SK-N-SH (cell line): ENCODE data around the gene NHP2. TPM values are rescaled to one million over a fixed set of nuclear protein-coding genes. Genes with fewer than 3 reads are reported as not detected.

ENCODE experiments used
- CTCF ChIA-PET: fragments of 300-600, 350-600 bp; formaldehyde crosslinking; extraction: SDS; loops from one replicate; lab custom pipeline; 2021; lab: Yijun Ruan, JAX
- POLR2A ChIA-PET: fragments of 350-600 bp; sonication (Branson Sonifier 250); formaldehyde crosslinking; extraction: SDS; loops from one replicate; lab custom pipeline; 2020; ENCODE audit warnings: antibody characterized with exemption, inconsistent platforms; lab: Yijun Ruan, JAX
- DNase-seq: peaks from one replicate; pipeline ENCODE4 v3.0.0; 2012
- H2AFZ ChIP-seq: fragments of 200-600 bp; sonication (generic); 2 replicates; pipeline ENCODE4 v1.8.1; 2016; ENCODE audit warnings: antibody characterized with exemption, mild to moderate bottlenecking, low read depth
- H3F3A ChIP-seq: fragments of 200-600 bp; sonication (generic); replicated peaks from 2 replicates; pipeline ENCODE3; 2016; ENCODE audit warnings: antibody characterized with exemption, mild to moderate bottlenecking; ENCODE audit not compliant: insufficient read depth
- H3K27ac ChIP-seq, 2 experiments: fragments of 200-500 bp in 1 of 2; fragments of 200-600 bp in 1 of 2; sonication (Bioruptor generic) in 1 of 2; sonication (generic), shearing (Covaris generic) in 1 of 2; 2 replicates each; pipeline versions ENCODE4 v1.5.1 to v1.6.1; 2014 to 2016; ENCODE audit warnings: low read depth in 2 of 2, inconsistent platforms in 1 of 2, low read length in 1 of 2, mild to moderate bottlenecking in 1 of 2, mixed read lengths in 1 of 2
- H3K27me3 ChIP-seq: fragments of 200-600 bp; sonication (generic), shearing (Covaris generic); 2 replicates; pipeline ENCODE4 v1.6.1; 2016; ENCODE audit warnings: mixed run types; ENCODE audit not compliant: insufficient read depth
- H3K36me3 ChIP-seq, 2 experiments: fragments of 200-500 bp in 1 of 2; fragments of 200-600 bp in 1 of 2; sonication (Bioruptor generic) in 1 of 2; sonication (generic) in 1 of 2; replicated peaks in 1 of 2; 2 replicates each; pipeline versions ENCODE3 to v1.5.1; 2014 to 2016; ENCODE audit warnings: low read length in 1 of 2, mild to moderate bottlenecking in 1 of 2; ENCODE audit not compliant: insufficient read depth in 2 of 2, control insufficient read depth in 1 of 2
- H3K4me1 ChIP-seq, 2 experiments: fragments of 200-500 bp in 1 of 2; fragments of 200-600 bp in 1 of 2; sonication (Bioruptor generic) in 1 of 2; sonication (generic), shearing (Covaris generic) in 1 of 2; 2 replicates each; pipeline versions ENCODE4 v1.5.1 to v1.6.1; 2014 to 2016; ENCODE audit warnings: low read depth in 1 of 2, low read length in 1 of 2, mixed run types in 1 of 2; ENCODE audit not compliant: insufficient read depth in 2 of 2, control insufficient read depth in 1 of 2
- H3K4me2 ChIP-seq: fragments of 200-600 bp; sonication (generic), shearing (Covaris generic); 2 replicates; pipeline ENCODE4 v1.6.1; 2017; ENCODE audit warnings: mixed run types
- H3K4me3 ChIP-seq, 2 experiments: fragments of 200-500 bp in 1 of 2; fragments of 200-600 bp in 1 of 2; sonication (Bioruptor generic) in 1 of 2; sonication (generic), shearing (Covaris generic) in 1 of 2; 2 replicates each; pipeline versions ENCODE4 v1.5.1 to v1.8.1; 2014 to 2016; ENCODE audit warnings: low read depth in 2 of 2, inconsistent platforms in 1 of 2, low read length in 1 of 2, mild to moderate bottlenecking in 1 of 2, mixed read lengths in 1 of 2, moderate library complexity in 1 of 2
- H3K79me2 ChIP-seq: fragments of 200-600 bp; sonication (generic); 2 replicates; pipeline ENCODE4 v1.8.1; 2017; ENCODE audit warnings: mild to moderate bottlenecking; ENCODE audit not compliant: insufficient read depth
- H3K9ac ChIP-seq: fragments of 200-600 bp; sonication (generic); 2 replicates; pipeline ENCODE4 v1.6.1; 2017; ENCODE audit warnings: mixed run types
- H3K9me2 ChIP-seq: fragments of 200-600 bp; sonication (generic); 2 replicates; pipeline ENCODE4 v1.6.1; 2017; ENCODE audit warnings: mixed run types
- H3K9me3 ChIP-seq: fragments of 200-600 bp; sonication (generic); 2 replicates; pipeline ENCODE4 v1.6.1; 2017; ENCODE audit warnings: mixed run types, mild to moderate bottlenecking, moderate library complexity
- H4K20me1 ChIP-seq: fragments of 200-600 bp; sonication (generic); 2 replicates; pipeline ENCODE4 v1.6.1; 2017; ENCODE audit warnings: mild to moderate bottlenecking, mixed run types; ENCODE audit not compliant: insufficient read depth
- CHD2 ChIP-seq: fragments of 150-350 bp; IDR thresholded peaks from 2 replicates; pipeline ENCODE4 v1.6.1; 2018; ENCODE audit warnings: low read length; ENCODE audit not compliant: partially characterized antibody
- ELF1 ChIP-seq: IDR thresholded peaks from 2 replicates; pipeline ENCODE4 v1.4.0; 2012
- EP300 ChIP-seq, 2 experiments: IDR thresholded peaks; 2 replicates each; pipeline versions ENCODE4 v1.4.0 to v1.6.1; 2012; ENCODE audit warnings: borderline replicate concordance in 1 of 2, low read depth in 1 of 2, low read length in 1 of 2
- EZH2phosphoT487 ChIP-seq: fragments of 200-600 bp; sonication (generic); IDR thresholded peaks from 2 replicates; pipeline ENCODE4 v1.6.1; 2017; ENCODE audit warnings: low read depth, mixed run types, mild to moderate bottlenecking, antibody characterized with exemption, moderate library complexity, borderline replicate concordance
- FOXM1 ChIP-seq: IDR thresholded peaks from 2 replicates; pipeline ENCODE4 v1.4.0; 2012; ENCODE audit warnings: low read depth, mild to moderate bottlenecking
- GATA2 ChIP-seq: sonication (generic); formaldehyde crosslinking; IDR thresholded peaks from 2 replicates; pipeline ENCODE4 v1.5.0; 2020; ENCODE audit warnings: mild to moderate bottlenecking, missing genetic modification reagents
- JUND ChIP-seq: IDR thresholded peaks from 2 replicates; pipeline ENCODE4 v1.4.0; 2012
- MXI1 ChIP-seq: IDR thresholded peaks from 2 replicates; pipeline ENCODE4 v1.6.1; 2012; ENCODE audit warnings: mild to moderate bottlenecking, low read depth, low read length, improper control_type of control experiment
- NRF1 ChIP-seq: IDR thresholded peaks from 2 replicates; pipeline ENCODE4 v1.6.1; 2012; ENCODE audit warnings: low read depth, mild to moderate bottlenecking, low read length
- POLR2AphosphoS5 ChIP-seq: IDR thresholded peaks from 2 replicates; pipeline ENCODE4 v1.6.1; 2012; ENCODE audit warnings: low read depth, low read length
- RFX5 ChIP-seq: IDR thresholded peaks from 2 replicates; pipeline ENCODE4 v1.6.1; 2012; ENCODE audit warnings: mild to moderate bottlenecking, improper control_type of control experiment, low read length
- RXRA ChIP-seq: IDR thresholded peaks from 2 replicates; pipeline ENCODE4 v1.4.0; 2012; ENCODE audit warnings: low read depth, mild to moderate bottlenecking, borderline replicate concordance
- TCF12 ChIP-seq: IDR thresholded peaks from 2 replicates; pipeline ENCODE4 v1.4.0; 2012
- YY1 ChIP-seq: IDR thresholded peaks from 2 replicates; pipeline ENCODE4 v1.4.0; 2012; ENCODE audit warnings: low read depth, mild to moderate bottlenecking
- WGBS: methylation state at CpG from one replicate; pipeline ENCODE4 v1.1.6; 2017; ENCODE audit warnings: low lambda C conversion rate; 5-methylcytosine and 5-hydroxymethylcytosine counted together
- polyA plus RNA-seq, 3 experiments: library from polyadenylated mRNA; depleted of rRNA; stranded (reverse); fragments of >200 nt; gene quantifications; 2 replicates each; pipeline ENCODE4 v1.2.3, GENCODE V29; 2012
- TF ChIP-seq, protein P1 (sequence below): fragments of 150-350 bp; IDR thresholded peaks from 2 replicates; pipeline ENCODE4 v1.6.1; 2016; ENCODE audit warnings: mild to moderate bottlenecking, low read depth, low read length
- TF ChIP-seq, protein P2 (sequence below): IDR thresholded peaks from 2 replicates; pipeline ENCODE4 v1.4.0; 2012; ENCODE audit warnings: low read depth
- TF ChIP-seq, protein P3 (sequence below): fragments of 150-350 bp; IDR thresholded peaks from 2 replicates; pipeline ENCODE4 v1.6.1; 2017; ENCODE audit warnings: antibody characterized with exemption, low read length, low read depth, borderline replicate concordance
- TF ChIP-seq, protein P4 (sequence below): IDR thresholded peaks from 2 replicates; pipeline ENCODE4; 2012

Gene NHP2
- polyA plus RNA-seq, 1 of the 3 experiments (the other 2 are of a cell fraction), result 455 TPM

DNA sequence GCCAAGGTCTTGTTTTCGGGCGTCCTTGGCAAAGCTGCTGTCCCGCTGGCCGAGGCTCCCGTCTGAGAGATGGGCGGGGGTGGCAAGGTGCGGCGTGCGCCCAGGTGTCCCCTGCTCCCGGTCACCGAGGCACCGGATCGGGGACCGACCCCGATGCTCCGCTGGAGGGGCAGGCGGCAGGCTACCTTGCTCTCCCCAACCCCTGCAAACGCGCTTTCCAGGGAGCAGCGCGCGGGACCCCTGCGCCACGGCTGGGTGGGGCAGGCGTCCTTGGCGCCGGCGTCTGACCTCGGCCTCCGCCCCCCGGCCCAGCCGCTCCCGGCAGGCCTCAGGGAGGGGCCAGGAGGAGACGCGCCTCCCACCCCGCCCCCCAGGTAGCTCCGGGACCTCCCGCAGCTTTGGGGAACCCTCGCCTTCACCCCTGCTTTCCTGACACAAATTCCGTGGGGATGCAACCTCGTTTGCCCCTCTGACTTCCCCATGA lies 39.8 kb downstream of the NHP2 start:
- peak overlapping the region; percentile 56; the same call in 1 of the 2 replicates for H2AFZ ChIP-seq
- H3F3A ChIP-seq, result no peaks in the 10 kb centered on the region
- H3K27ac ChIP-seq, result no peak overlapping the region
- H3K9ac ChIP-seq, result no peak overlapping the region
- DNase-seq, result peak; percentile 49
- ChIA-PET CTCF (interaction anchor here (0.9 to 5.5 kb wide), 5 partner anchors 9 to 49 kb away, joined by 3 to 21 read pairs (median 4); no protein-coding TSS in a partner anchor), POLR2A (interaction anchor here (0.9 kb wide), 1 partner anchor 17 kb away, joined by 3 read pairs; the partner anchor contains the start of gene RMND5B)
- H3K9me2 ChIP-seq, result no peaks in the 10 kb centered on the region
- no peaks in the 10 kb centered on the region for H3K9me3 ChIP-seq
- TF ChIP-seq TCF12 (no peak), RXRA (no peak), POLR2AphosphoS5 (no peak), ELF1 (no peak), MXI1 (no peak), EZH2phosphoT487 (no peak), CHD2 (no peak), RFX5 (no peak), FOXM1 (no peak)
- TF ChIP-seq, protein P1, sequence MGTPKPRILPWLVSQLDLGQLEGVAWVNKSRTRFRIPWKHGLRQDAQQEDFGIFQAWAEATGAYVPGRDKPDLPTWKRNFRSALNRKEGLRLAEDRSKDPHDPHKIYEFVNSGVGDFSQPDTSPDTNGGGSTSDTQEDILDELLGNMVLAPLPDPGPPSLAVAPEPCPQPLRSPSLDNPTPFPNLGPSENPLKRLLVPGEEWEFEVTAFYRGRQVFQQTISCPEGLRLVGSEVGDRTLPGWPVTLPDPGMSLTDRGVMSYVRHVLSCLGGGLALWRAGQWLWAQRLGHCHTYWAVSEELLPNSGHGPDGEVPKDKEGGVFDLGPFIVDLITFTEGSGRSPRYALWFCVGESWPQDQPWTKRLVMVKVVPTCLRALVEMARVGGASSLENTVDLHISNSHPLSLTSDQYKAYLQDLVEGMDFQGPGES, result no peak
- TF ChIP-seq, protein P2, sequence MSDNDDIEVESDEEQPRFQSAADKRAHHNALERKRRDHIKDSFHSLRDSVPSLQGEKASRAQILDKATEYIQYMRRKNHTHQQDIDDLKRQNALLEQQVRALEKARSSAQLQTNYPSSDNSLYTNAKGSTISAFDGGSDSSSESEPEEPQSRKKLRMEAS, result no peak
- TF ChIP-seq, protein P3, sequence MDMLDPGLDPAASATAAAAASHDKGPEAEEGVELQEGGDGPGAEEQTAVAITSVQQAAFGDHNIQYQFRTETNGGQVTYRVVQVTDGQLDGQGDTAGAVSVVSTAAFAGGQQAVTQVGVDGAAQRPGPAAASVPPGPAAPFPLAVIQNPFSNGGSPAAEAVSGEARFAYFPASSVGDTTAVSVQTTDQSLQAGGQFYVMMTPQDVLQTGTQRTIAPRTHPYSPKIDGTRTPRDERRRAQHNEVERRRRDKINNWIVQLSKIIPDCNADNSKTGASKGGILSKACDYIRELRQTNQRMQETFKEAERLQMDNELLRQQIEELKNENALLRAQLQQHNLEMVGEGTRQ, result no peak
- H3K4me2 ChIP-seq, result peak overlapping the region; percentile 62; the same call in 1 of the 2 replicates
- 26% methylated on average over 4 of the region's 41 CpGs for WGBS
- H3K79me2 ChIP-seq, result no peaks in the 10 kb centered on the region
- H3K4me3 ChIP-seq, result peak overlapping the region; percentile 12 to 44; a peak in 2 of 4 replicates
- H3K4me1 ChIP-seq, result peaks cover 0 to 19% of the 10 kb centered on the region in 2 experiments; a peak in 1 of 4 replicates
- H3K27me3 ChIP-seq, result no peaks in the 10 kb centered on the region; the same call in 1 of the 2 replicates
- H3K36me3 ChIP-seq, result no peaks in the 10 kb centered on the region
- H4K20me1 ChIP-seq, result no peaks in the 10 kb centered on the region

DNA sequence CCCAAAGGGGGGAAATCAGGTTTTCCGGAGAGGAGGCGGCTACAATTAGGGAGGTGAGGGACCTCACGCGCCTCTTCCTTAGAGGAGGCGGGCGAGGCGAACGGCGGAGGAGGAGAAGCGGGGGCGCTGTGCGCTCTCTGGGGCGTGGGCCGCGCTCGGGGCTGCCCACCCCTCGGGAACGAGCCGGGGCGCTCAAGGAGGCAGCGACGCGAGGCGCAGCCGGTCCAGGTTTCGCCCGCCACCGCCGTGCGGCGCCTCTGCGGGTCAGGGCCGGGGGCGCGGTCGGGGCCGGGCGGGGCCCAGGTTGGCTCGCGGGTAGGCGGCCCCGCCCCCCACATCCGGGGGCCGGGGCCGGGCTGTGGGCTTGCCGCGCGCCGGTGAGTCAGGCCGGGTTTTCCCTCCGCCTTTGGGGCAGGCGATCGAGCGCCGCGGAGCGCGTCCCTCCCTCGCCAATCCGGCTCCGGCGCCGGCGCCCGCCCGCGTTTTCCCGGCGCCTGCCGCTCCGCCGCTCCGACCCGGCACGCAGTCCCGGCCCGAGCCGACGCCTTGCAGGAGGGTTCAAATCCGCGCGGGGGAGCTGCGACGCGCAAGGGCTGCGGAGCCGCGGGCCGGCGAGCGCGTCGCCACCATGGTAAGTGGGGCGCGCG lies 40.4 kb downstream of the NHP2 start, which contains the start of gene N4BP3:
N4BP3 (plus strand) TSS at position 392 of the 647 bp plus-strand sequence. CDS start 6,052 bp downstream, outside the sequence.
- no peaks in the 10 kb centered on the region for H3K79me2 ChIP-seq
- H2AFZ ChIP-seq, result peak within 1 kb of the TSS; percentile 63; the same call in 1 of the 2 replicates
- no peaks in the 10 kb centered on the region for H4K20me1 ChIP-seq
- H3K9ac ChIP-seq, result no peak within 1 kb of the TSS
- no peaks in the 10 kb centered on the region for H3K36me3 ChIP-seq
- H3K4me3 ChIP-seq, result peak within 1 kb of the TSS; percentile 44 to 52
- CTCF ChIA-PET, result interaction anchor here (0.9 to 5.5 kb wide), 6 partner anchors 8 to 49 kb away, joined by 3 to 21 read pairs (median 4); no protein-coding TSS in a partner anchor
- TF ChIP-seq RXRA (no peak), GATA2 (CRISPR knock-in tag) (no peak), NRF1 (no peak), YY1 (no peak), TCF12 (no peak), EP300 (IDR thresholded peaks at IDR 0.05; ENCODE audit: borderline replicate concordance in 1 of 2, low read depth in 1 of 2, low read length in 1 of 2) (no peak), JUND (no peak), ELF1 (no peak)
- TF ChIP-seq, protein P4, sequence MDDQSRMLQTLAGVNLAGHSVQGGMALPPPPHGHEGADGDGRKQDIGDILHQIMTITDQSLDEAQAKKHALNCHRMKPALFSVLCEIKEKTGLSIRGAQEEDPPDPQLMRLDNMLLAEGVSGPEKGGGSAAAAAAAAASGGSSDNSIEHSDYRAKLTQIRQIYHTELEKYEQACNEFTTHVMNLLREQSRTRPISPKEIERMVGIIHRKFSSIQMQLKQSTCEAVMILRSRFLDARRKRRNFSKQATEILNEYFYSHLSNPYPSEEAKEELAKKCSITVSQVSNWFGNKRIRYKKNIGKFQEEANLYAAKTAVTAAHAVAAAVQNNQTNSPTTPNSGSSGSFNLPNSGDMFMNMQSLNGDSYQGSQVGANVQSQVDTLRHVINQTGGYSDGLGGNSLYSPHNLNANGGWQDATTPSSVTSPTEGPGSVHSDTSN, result no peak
- TF ChIP-seq, all 33 proteins: peak for 0
- DNase-seq, result peak; percentile 91
- Histone ChIP-seq H3K27me3 (no peaks in the 10 kb centered on the region; the same call in 1 of the 2 replicates), H3K9me2 (no peaks in the 10 kb centered on the region), H3K9me3 (no peaks in the 10 kb centered on the region), H3F3A (no peaks in the 10 kb centered on the region), H3K4me1 (peaks cover 0 to 26% of the 10 kb centered on the region in 2 experiments; a peak in 1 of 4 replicates), H3K27ac (no peak within 1 kb of the TSS), H3K4me2 (peak within 1 kb of the TSS; percentile 64; the same call in 1 of the 2 replicates)
- POLR2A ChIA-PET, result no interaction called here
- 17% methylated on average over 5 of the region's 96 CpGs for WGBS
